ENCODE data around the gene TOB2.

DNA sequence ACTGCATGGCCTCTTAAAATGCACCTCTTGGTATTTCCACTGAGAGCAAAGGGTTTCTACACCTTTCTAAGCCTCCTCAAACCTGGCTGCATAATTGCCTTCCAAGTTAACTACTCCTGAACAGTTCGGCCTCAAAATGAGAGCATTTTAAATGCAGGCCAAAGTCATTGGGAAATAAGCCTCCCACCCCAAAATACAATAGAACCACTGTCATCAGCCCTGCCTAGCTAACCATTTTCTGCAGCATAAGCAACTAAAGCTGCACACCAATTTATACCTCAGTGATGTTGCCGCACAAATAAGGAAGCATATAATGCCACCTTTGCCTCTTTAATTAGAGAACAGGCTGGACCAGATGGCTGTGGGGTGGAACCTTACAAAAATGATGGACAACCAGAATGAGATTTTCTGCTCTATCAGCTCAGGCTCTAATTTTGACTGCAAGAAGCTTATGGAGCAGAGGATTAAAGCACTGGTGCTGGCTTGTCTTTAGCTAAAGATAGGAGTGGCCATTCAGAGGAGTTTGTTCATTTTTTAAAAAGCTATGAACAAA lies 4.3 kb downstream of the TOB2 start:
- no peak for TF ChIP-seq EZH2 (IDR thresholded peaks at IDR 0.05; ENCODE audit: insufficient read depth, poor library complexity, severe bottlenecking)
- no peak for TF ChIP-seq EZH2phosphoT487 (IDR thresholded peaks at IDR 0.05; ENCODE audit: insufficient read depth, low read depth)

Measured in GM23248 (cell line).